B cell (primary cell): ENCODE data around the gene VRTN. TPM values are rescaled to one million over a fixed set of nuclear protein-coding genes. Genes with fewer than 3 reads are reported as not detected.
"Not testable (repeated sequence)": the region's sequence is repeated elsewhere in the genome, so short reads cannot be mapped to it uniquely, and the experiment has no call there.

Experiments
- ATAC-seq: fragments of 200-7000 bp; cut with Tn5 transposase; one replicate; pipeline ENCODE4 v1.10.0; 2021; ENCODE audit warnings: low read depth, mild to moderate bottlenecking, moderate number of reproducible peaks, moderate library complexity
- CTCF ChIA-PET: fragments of 350-600 bp; sonication (Branson Sonifier 250); formaldehyde crosslinking; loops from one replicate; lab custom pipeline; 2021; ENCODE audit warnings: antibody characterized with exemption, inconsistent platforms; lab: Charles Lee
- POLR2A ChIA-PET: fragments of 350-600 bp; sonication (Branson Sonifier 250); formaldehyde crosslinking; loops from one replicate; lab custom pipeline; 2021; ENCODE audit warnings: antibody characterized with exemption; lab: Charles Lee
- DNase-seq: peaks from one replicate; pipeline ENCODE4 v3.0.0; 2013
- H2AFZ ChIP-seq: 2 replicates; pipeline ENCODE4 v1.6.1; 2012; ENCODE audit warnings: mild to moderate bottlenecking, low read depth, low read length; ENCODE audit not compliant: insufficient read depth, poor library complexity, severe bottlenecking
- H3K27ac ChIP-seq, 2 donors: 1 replicate in 1 of 2; 2 replicates in 1 of 2; pipeline ENCODE4 v1.5.1; 2012 to 2013; ENCODE audit warnings: low read length in 2 of 2, mild to moderate bottlenecking in 2 of 2, moderate library complexity in 1 of 2
- H3K27me3 ChIP-seq, 4 experiments: fragments of 200-600 bp in 1 of 4; sonication (generic) in 1 of 4; replicated peaks in 1 of 4; 1 replicate in 2 of 4; 2 replicates in 2 of 4; pipeline versions ENCODE4 v1.6.1 to v1.7.0; 2013 to 2016; ENCODE audit warnings: low read length in 3 of 4, mild to moderate bottlenecking in 2 of 4, mixed read lengths in 1 of 4, moderate library complexity in 1 of 4; ENCODE audit not compliant: insufficient read depth in 4 of 4, control insufficient read depth in 3 of 4; ENCODE audit errors: control extremely low read depth in 1 of 4
- H3K36me3 ChIP-seq, 2 experiments: replicated peaks in 1 of 2; 1 replicate in 1 of 2; 2 replicates in 1 of 2; pipeline versions ENCODE4 v1.6.1 to v1.7.1; 2013; ENCODE audit warnings: low read length in 1 of 2; ENCODE audit not compliant: insufficient read depth in 2 of 2, control insufficient read depth in 1 of 2; ENCODE audit errors: control extremely low read depth in 1 of 2, extremely low read depth in 1 of 2
- H3K4me1 ChIP-seq, 2 donors: fragments of 200-600 bp in 1 of 2; sonication (generic) in 1 of 2; 1 replicate in 1 of 2; 2 replicates in 1 of 2; pipeline versions ENCODE4 v1.5.1 to v1.6.1; 2013 to 2017; ENCODE audit warnings: low read length in 2 of 2; ENCODE audit not compliant: control insufficient read depth in 2 of 2, insufficient read depth in 2 of 2
- H3K4me2 ChIP-seq: replicated peaks from 2 replicates; pipeline ENCODE3; 2012; ENCODE audit warnings: mild to moderate bottlenecking, low read depth, low read length; ENCODE audit not compliant: poor library complexity, severe bottlenecking
- H3K4me3 ChIP-seq, 5 experiments: fragments of 200-600 bp in 1 of 5; sonication (generic) in 1 of 5; 1 replicate in 3 of 5; 2 replicates in 2 of 5; pipeline versions ENCODE4 v1.5.1 to v1.7.0; 2011 to 2016; ENCODE audit warnings: low read length in 4 of 5, mild to moderate bottlenecking in 4 of 5, low read depth in 2 of 5, control low read depth in 1 of 5, moderate library complexity in 1 of 5; ENCODE audit not compliant: insufficient read depth in 1 of 5; ENCODE audit errors: control extremely low read depth in 1 of 5, extremely low read depth in 1 of 5
- H3K79me2 ChIP-seq: fragments of 200-600 bp; sonication (generic); one replicate; pipeline ENCODE4 v1.6.0; 2016; ENCODE audit warnings: low read length; ENCODE audit not compliant: control insufficient read depth, insufficient read depth
- H3K9ac ChIP-seq: fragments of 200-600 bp; sonication (generic); 2 replicates; pipeline ENCODE4 v1.6.1; 2017; ENCODE audit warnings: mild to moderate bottlenecking, low read length, moderate library complexity
- H3K9me3 ChIP-seq, 3 donors: one replicate each; pipeline versions ENCODE4 v1.6.1 to v1.7.1; 2013; ENCODE audit warnings: low read length in 2 of 3; ENCODE audit not compliant: control insufficient read depth in 2 of 3, insufficient read depth in 1 of 3; ENCODE audit errors: control extremely low read depth in 1 of 3
- H4K20me1 ChIP-seq: 2 replicates; pipeline ENCODE4 v1.6.0; 2012; ENCODE audit warnings: mild to moderate bottlenecking, low read length; ENCODE audit not compliant: insufficient read depth, control insufficient read depth, poor library complexity, severe bottlenecking
- H3K27ac Mint-ChIP-seq: one replicate; pipeline ENCODE4 v1.8.0; 2021; ENCODE audit warnings: mixed read lengths
- H3K27me3 Mint-ChIP-seq: one replicate; pipeline ENCODE4 v1.8.0; 2021; ENCODE audit warnings: mixed read lengths
- H3K4me1 Mint-ChIP-seq: one replicate; pipeline ENCODE4 v1.8.0; 2021; ENCODE audit warnings: mixed read lengths
- H3K4me3 Mint-ChIP-seq: one replicate; pipeline ENCODE4 v1.8.0; 2021; ENCODE audit warnings: mixed read lengths
- H3K9me3 Mint-ChIP-seq: one replicate; pipeline ENCODE4 v1.8.0; 2022; ENCODE audit warnings: mixed read lengths; ENCODE audit not compliant: insufficient read depth
- EZH2 ChIP-seq: IDR thresholded peaks from 2 replicates; pipeline ENCODE4 v1.6.1; 2012; ENCODE audit warnings: borderline replicate concordance, low read depth, mild to moderate bottlenecking, moderate library complexity, low read length; ENCODE audit not compliant: insufficient read depth, poor library complexity, severe bottlenecking
- WGBS: methylation state at CpG from one replicate; pipeline ENCODE4 v1.1.5; 2013; ENCODE audit warnings: missing lambda C conversion rate; ENCODE audit not compliant: insufficient coverage; 5-methylcytosine and 5-hydroxymethylcytosine counted together
- intact Hi-C: fragments of 100-400 bp; cut with micrococcal nuclease; formaldehyde crosslinking; loops from one replicate; pipeline ENCODE4 v1.10.0; 2022
- polyA plus RNA-seq: library from polyadenylated mRNA; depleted of rRNA; stranded (reverse); fragments of >200 nt; gene quantifications from 2 replicates; pipeline ENCODE4 v1.2.3, GENCODE V29; 2012
- total RNA-seq, 2 donors: library from RNA; stranded (reverse); fragments of 120-200 nt in 1 of 2; gene quantifications; 1 replicate in 1 of 2; 2 replicates in 1 of 2; pipeline versions ENCODE4 v1.2.3 to v1.2.4, GENCODE V29; 2013 to 2022
- TF ChIP-seq, protein P1 (sequence below): fragments of 200-600 bp; IDR thresholded peaks from one replicate; pipeline ENCODE4 v1.8.0; 2022; ENCODE audit warnings: antibody characterized with exemption, mild to moderate bottlenecking

VRTN gene
- total and polyA plus RNA-seq, 2 donors (not counting 1 experiment from before 2014, with no cell fraction given), result not detected

DNA sequence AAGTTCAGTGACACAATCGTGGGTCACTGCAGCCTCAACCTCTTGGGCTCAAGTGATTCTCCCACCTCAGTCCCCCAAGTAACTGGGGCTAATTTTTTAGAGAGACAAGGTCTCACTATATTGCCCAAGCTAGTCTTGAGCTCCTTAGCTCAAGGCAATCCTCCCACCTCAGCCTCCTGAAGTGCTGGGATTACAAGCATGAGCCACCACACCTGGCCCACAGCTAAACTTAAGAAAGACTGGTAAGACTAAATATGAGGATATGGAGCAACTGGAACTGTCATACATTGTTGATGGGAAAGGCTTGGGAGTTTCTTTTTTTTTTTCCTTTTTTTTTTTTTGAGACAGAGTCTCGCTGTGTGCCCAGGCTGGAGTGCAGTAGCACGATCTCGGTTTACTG is 34.0 kb downstream of the VRTN start:
- Histone ChIP-seq H3K9me3 (no peaks in the 10 kb centered on the region), H3K27ac (no peak overlapping the region), H3K4me2 (no peak overlapping the region), H2AFZ (no peak overlapping the region), H3K79me2 (no peaks in the 10 kb centered on the region), H3K9ac (no peak overlapping the region), H3K4me1 (no peaks in the 10 kb centered on the region), H3K27me3 (no peaks in the 10 kb centered on the region), H3K4me3 (no peak overlapping the region), H3K36me3 (no peaks in the 10 kb centered on the region), H4K20me1 (no peaks in the 10 kb centered on the region)
- Mint-ChIP-seq H3K4me3 (no peak overlapping the region), H3K27me3 (no peaks in the 10 kb centered on the region), H3K9me3 (no peaks in the 10 kb centered on the region), H3K4me1 (no peaks in the 10 kb centered on the region), H3K27ac (no peak overlapping the region)
- intact Hi-C loops, result no loop called here
- ChIA-PET POLR2A (no interaction called here), CTCF (interaction anchor here (0.6 to 1.0 kb wide), 3 partner anchors 11 to 84 kb away, joined by 3 read pairs; no protein-coding TSS in a partner anchor)
- DNase-seq (no peak), ATAC-seq (no peak)
- WGBS, result 67% methylated on average over 1 of the region's 4 CpGs
- TF ChIP-seq EZH2, result no peak
- TF ChIP-seq, protein P1, sequence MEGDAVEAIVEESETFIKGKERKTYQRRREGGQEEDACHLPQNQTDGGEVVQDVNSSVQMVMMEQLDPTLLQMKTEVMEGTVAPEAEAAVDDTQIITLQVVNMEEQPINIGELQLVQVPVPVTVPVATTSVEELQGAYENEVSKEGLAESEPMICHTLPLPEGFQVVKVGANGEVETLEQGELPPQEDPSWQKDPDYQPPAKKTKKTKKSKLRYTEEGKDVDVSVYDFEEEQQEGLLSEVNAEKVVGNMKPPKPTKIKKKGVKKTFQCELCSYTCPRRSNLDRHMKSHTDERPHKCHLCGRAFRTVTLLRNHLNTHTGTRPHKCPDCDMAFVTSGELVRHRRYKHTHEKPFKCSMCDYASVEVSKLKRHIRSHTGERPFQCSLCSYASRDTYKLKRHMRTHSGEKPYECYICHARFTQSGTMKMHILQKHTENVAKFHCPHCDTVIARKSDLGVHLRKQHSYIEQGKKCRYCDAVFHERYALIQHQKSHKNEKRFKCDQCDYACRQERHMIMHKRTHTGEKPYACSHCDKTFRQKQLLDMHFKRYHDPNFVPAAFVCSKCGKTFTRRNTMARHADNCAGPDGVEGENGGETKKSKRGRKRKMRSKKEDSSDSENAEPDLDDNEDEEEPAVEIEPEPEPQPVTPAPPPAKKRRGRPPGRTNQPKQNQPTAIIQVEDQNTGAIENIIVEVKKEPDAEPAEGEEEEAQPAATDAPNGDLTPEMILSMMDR, result no peak

DNA sequence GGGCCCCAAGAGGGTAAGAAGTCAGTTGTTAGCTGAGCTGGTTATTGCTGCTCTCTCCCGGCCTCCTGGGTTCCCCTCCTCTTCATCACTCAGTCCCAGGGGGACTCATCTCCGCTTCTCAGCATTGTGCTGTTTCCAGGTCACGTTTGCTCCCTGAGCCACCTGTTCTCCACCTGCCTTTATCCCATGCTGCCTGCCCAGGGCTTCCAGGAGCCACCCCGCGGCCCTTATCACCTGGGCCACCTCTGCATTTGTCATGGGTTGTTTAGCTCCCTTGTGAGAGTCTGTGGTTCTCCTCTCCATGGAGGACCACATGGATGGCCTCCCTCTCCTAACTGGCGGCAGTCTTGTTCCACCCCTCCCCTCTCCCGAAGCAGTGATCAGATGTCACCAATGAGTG is 41.7 kb downstream of the VRTN start:
- Histone ChIP-seq H3K4me2 (no peak overlapping the region), H4K20me1 (no peaks in the 10 kb centered on the region), H3K79me2 (no peaks in the 10 kb centered on the region), H3K27ac (no peak overlapping the region), H3K4me3 (no peak overlapping the region), H3K36me3 (no peaks in the 10 kb centered on the region), H3K27me3 (no peaks in the 10 kb centered on the region), H2AFZ (no peak overlapping the region), H3K9ac (no peak overlapping the region), H3K4me1 (no peaks in the 10 kb centered on the region), H3K9me3 (no peaks in the 10 kb centered on the region)
- 64% methylated on average over 4 of the region's 7 CpGs for WGBS
- DNase-seq, result no peak
- Mint-ChIP-seq H3K27ac (no peak overlapping the region), H3K4me3 (no peak overlapping the region), H3K4me1 (no peaks in the 10 kb centered on the region), H3K9me3 (no peaks in the 10 kb centered on the region), H3K27me3 (peaks cover 8% of the 10 kb centered on the region)
- TF ChIP-seq EZH2, result no peak
- TF ChIP-seq, protein P1, result no peak
- ChIA-PET POLR2A (no interaction called here), CTCF (interaction anchor here (1.0 kb wide), 1 partner anchor 11 kb away, joined by 4 read pairs; no protein-coding TSS in a partner anchor)
- ATAC-seq, result no peak
- intact Hi-C loops, result no loop called here

DNA sequence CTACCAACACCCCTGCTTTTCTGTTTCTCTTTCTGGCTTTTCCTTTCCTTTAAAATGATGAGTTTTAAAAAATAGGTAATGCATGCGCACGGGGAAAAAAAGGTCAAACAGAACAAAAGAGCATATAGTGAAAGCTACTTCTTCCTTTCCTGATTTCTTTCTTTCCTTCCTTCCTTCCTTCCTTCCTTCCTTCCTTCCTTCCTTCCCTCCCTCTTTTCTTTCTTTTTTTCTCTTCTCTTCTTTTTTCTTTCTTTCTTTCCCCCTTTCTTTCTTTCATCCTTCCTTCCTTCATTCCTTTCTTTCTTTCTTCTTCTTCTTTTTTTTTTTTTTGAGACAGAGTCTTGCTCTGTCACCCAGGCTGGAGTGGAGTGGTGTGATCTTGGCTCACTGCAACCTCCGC is 42.2 kb downstream of the VRTN start:
- DNase-seq, H3K9me3 Mint-ChIP-seq, H3K9me3 ChIP-seq, H3K79me2 ChIP-seq, H3K4me1 Mint-ChIP-seq, H3K4me3 ChIP-seq, H3K4me1 ChIP-seq, H3K9ac ChIP-seq, POLR2A ChIA-PET, H3K27ac Mint-ChIP-seq, H4K20me1 ChIP-seq, H3K27ac ChIP-seq, H3K4me3 Mint-ChIP-seq, H3K27me3 ChIP-seq, H3K4me2 ChIP-seq, H3K36me3 ChIP-seq, intact Hi-C loops, H2AFZ ChIP-seq, H3K27me3 Mint-ChIP-seq, ATAC-seq: not testable (repeated sequence)
- CTCF ChIA-PET, result interaction anchor here (0.7 to 1.0 kb wide), 2 partner anchors 11 to 21 kb away, joined by 3 to 4 read pairs; no protein-coding TSS in a partner anchor
- WGBS, result no CpG with 5 or more reads among the region's 3 CpGs
